Measurements from ENCODE around the gene NRXN3. TPM values are rescaled to one million over a fixed set of nuclear protein-coding genes. Genes with fewer than 3 reads are reported as not detected.

Gene NRXN3
- total and polyA plus RNA-seq, 2 of the 4 experiments (the other 2 are of a cell fraction) = 4.8 to 25.1 TPM

- DNase-seq (no peak), ATAC-seq (ENCODE audit: low read depth) (no peak)
- BruUV-seq (replicated peaks) = no TSS peak
- no peak overlapping the region for H2BK5ac ChIP-seq (ENCODE audit: low read depth, low read length, poor library complexity, severe bottlenecking)
- no peaks in the 10 kb centered on the region for H3K9me3 ChIP-seq (ENCODE audit: control insufficient read depth, insufficient read depth, low read length)
- H2AK5ac ChIP-seq (ENCODE audit: low read depth, low read length) = no peak overlapping the region
- no peak overlapping the region for H3K4me2 ChIP-seq (ENCODE audit: low read depth, low read length)
- WGBS, 2 experiments (ENCODE audit: extremely low coverage in 2 of 2, insufficient read length in 1 of 2) = 83% methylated on average over 1 of the region's 5 CpGs; no CpG with 5 or more reads in 1 of the 2 experiments
- H3K14ac ChIP-seq (replicated peaks; ENCODE audit: low read depth, low read length) = no peak overlapping the region
- H4K91ac ChIP-seq (ENCODE audit: insufficient read depth, low read depth, low read length) = no peak overlapping the region
- dilution Hi-C loops (cut with HindIII; ENCODE audit: low sequenced_read_pairs, unreplicated experiment) = no loop called here
- H4K5ac ChIP-seq (ENCODE audit: low read depth, low read length) = no peak overlapping the region
- no peak overlapping the region for H3K27ac ChIP-seq (ENCODE audit: insufficient read depth, low read length)
- H3K9ac ChIP-seq (ENCODE audit: low read depth, low read length) = no peak overlapping the region
- in situ Hi-C loops (cut with MboI; ENCODE audit: low sequenced_read_pairs) = no loop called here
- H4K20me1 ChIP-seq (ENCODE audit: insufficient read depth, low read length) = no peaks in the 10 kb centered on the region
- ChIA-PET POLR2A (ENCODE audit: unreplicated experiment) (no interaction called here), CTCF (no interaction called here)
- H3K18ac ChIP-seq (ENCODE audit: low read depth, low read length) = no peak overlapping the region
- no peak overlapping the region for H2BK120ac ChIP-seq (ENCODE audit: low read depth, low read length)
- H3K36me3 ChIP-seq (ENCODE audit: control insufficient read depth, insufficient read depth, low read length) = no peaks in the 10 kb centered on the region
- H3K4me3 ChIP-seq (ENCODE audit: insufficient read depth, low read depth, low read length) = no peak overlapping the region
- TF ChIP-seq RFX5 (IDR thresholded peaks at IDR 0.05; ENCODE audit: low read depth, low read length) (no peak), MAFK (IDR thresholded peaks at IDR 0.05; ENCODE audit: low read depth, low read length) (no peak), CHD1 (IDR thresholded peaks at IDR 0.05; ENCODE audit: low read depth, low read length) (no peak), RAD21 (IDR thresholded peaks at IDR 0.05; ENCODE audit: low read length) (no peak), NFE2L2 (IDR thresholded peaks at IDR 0.05; ENCODE audit: low read depth, low read length) (no peak), USF2 (IDR thresholded peaks at IDR 0.05; ENCODE audit: low read depth, low read length) (no peak)
- TF ChIP-seq, protein P1, sequence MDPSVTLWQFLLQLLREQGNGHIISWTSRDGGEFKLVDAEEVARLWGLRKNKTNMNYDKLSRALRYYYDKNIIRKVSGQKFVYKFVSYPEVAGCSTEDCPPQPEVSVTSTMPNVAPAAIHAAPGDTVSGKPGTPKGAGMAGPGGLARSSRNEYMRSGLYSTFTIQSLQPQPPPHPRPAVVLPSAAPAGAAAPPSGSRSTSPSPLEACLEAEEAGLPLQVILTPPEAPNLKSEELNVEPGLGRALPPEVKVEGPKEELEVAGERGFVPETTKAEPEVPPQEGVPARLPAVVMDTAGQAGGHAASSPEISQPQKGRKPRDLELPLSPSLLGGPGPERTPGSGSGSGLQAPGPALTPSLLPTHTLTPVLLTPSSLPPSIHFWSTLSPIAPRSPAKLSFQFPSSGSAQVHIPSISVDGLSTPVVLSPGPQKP (IDR thresholded peaks at IDR 0.05; ENCODE audit: borderline replicate concordance, low read depth, low read length) = no peak
- no peak overlapping the region for H2BK15ac ChIP-seq (ENCODE audit: low read depth, low read length)
- no peaks in the 10 kb centered on the region; a peak in 1 of 4 replicates for H3K79me1 ChIP-seq (ENCODE audit: low read depth in 1 of 2, low read length in 2 of 2)
- H3K9me1 ChIP-seq (ENCODE audit: insufficient read depth, low read length) = no peaks in the 10 kb centered on the region
- no peak overlapping the region for H3K4ac ChIP-seq (ENCODE audit: low read depth, low read length)
- H2AK9ac ChIP-seq (replicated peaks; ENCODE audit: low read depth, low read length, poor library complexity) = no peak overlapping the region
- no peaks in the 10 kb centered on the region for H3K27me3 ChIP-seq (ENCODE audit: control insufficient read depth, insufficient read depth, low read length)
- H3K4me1 ChIP-seq (ENCODE audit: control insufficient read depth, insufficient read depth, low read length) = no peaks in the 10 kb centered on the region
- no peak overlapping the region for H4K8ac ChIP-seq (ENCODE audit: low read depth in 2 of 2, low read length in 2 of 2)
- H2BK20ac ChIP-seq (ENCODE audit: low read depth, low read length) = no peak overlapping the region
- no peak overlapping the region for H2AFZ ChIP-seq (replicated peaks; ENCODE audit: low read length, poor library complexity)
- H3K23ac ChIP-seq (ENCODE audit: low read depth, low read length) = no peak overlapping the region
- intact Hi-C loops (cut with micrococcal nuclease) = no loop called here
- H3K56ac ChIP-seq (ENCODE audit: extremely low read depth, insufficient read depth, low read length) = no peak overlapping the region
Observed at GRCh38 chr14:79658221-79658620, 1488.0 kb downstream of the NRXN3 start.

All from IMR-90 (cell line).